GM18861 (cell line): ENCODE results near the gene ZNF296.

Experiments
- ATAC-seq: cut with Tn5 transposase; IDR thresholded peaks from one replicate; pipeline ENCODE4 v1.9.1; 2021; ENCODE audit not compliant: unreplicated experiment

Gene ZNF296

GRCh38 chr19:45103508-45104319 lies 27.4 kb upstream of the ZNF296 start:
- no peak for ATAC-seq

GRCh38 chr19:45103156-45103507 lies 26.9 kb upstream of the ZNF296 start:
- ATAC-seq: no peak

GRCh38 chr19:45102481-45102880 lies 26.2 kb upstream of the ZNF296 start:
- ATAC-seq: no peak

- ATAC-seq: no peak
Measured at GRCh38 chr19:45101806-45102205, 25.5 kb upstream of the ZNF296 start.

GRCh38 chr19:45100846-45101252 lies 24.6 kb upstream of the ZNF296 start:
- no peak for ATAC-seq

GRCh38 chr19:45100201-45100600 lies 23.9 kb upstream of the ZNF296 start:
- ATAC-seq: no peak

- ATAC-seq: no peak
Measured at GRCh38 chr19:45099467-45100191, 23.4 kb upstream of the ZNF296 start.

- no peak for ATAC-seq
Measured at GRCh38 chr19:45098521-45099466, 22.5 kb upstream of the ZNF296 start.

GRCh38 chr19:45097776-45098520 lies 21.7 kb upstream of the ZNF296 start:
- ATAC-seq: no peak

GRCh38 chr19:45097450-45097775 lies 21.1 kb upstream of the ZNF296 start:
- ATAC-seq: no peak

GRCh38 chr19:45096700-45097099 lies 20.4 kb upstream of the ZNF296 start:
- no peak for ATAC-seq

GRCh38 chr19:45095496-45096413 lies 19.5 kb upstream of the ZNF296 start:
- no peak for ATAC-seq

- no peak for ATAC-seq
Measured at GRCh38 chr19:45094707-45095106, 18.4 kb upstream of the ZNF296 start.

GRCh38 chr19:45094137-45094536 lies 17.9 kb upstream of the ZNF296 start:
- ATAC-seq: no peak

- peak; percentile 51 for ATAC-seq
Measured at GRCh38 chr19:45092747-45093678, 16.7 kb upstream of the ZNF296 start, which contains the start of gene PPP1R37. PPP1R37 (plus strand) TSS chr19:45093179; CDS start chr19:45093326, 147 bp downstream.

- peak; percentile 51 for ATAC-seq
Measured at GRCh38 chr19:45091031-45091923, 15.0 kb upstream of the ZNF296 start.

- no peak for ATAC-seq
Measured at GRCh38 chr19:45090606-45091005, 14.3 kb upstream of the ZNF296 start.
